ENCODE measurements around the gene SNX2. TPM values are rescaled to one million over a fixed set of nuclear protein-coding genes. Genes with fewer than 3 reads are reported as not detected.

The SNX2 gene
- total and polyA plus RNA-seq, 9 of the 15 experiments (the other 6 are each of a cell fraction or from before 2014, with no cell fraction given), result 35.2 to 86.0 (median 58.1) TPM

DNA sequence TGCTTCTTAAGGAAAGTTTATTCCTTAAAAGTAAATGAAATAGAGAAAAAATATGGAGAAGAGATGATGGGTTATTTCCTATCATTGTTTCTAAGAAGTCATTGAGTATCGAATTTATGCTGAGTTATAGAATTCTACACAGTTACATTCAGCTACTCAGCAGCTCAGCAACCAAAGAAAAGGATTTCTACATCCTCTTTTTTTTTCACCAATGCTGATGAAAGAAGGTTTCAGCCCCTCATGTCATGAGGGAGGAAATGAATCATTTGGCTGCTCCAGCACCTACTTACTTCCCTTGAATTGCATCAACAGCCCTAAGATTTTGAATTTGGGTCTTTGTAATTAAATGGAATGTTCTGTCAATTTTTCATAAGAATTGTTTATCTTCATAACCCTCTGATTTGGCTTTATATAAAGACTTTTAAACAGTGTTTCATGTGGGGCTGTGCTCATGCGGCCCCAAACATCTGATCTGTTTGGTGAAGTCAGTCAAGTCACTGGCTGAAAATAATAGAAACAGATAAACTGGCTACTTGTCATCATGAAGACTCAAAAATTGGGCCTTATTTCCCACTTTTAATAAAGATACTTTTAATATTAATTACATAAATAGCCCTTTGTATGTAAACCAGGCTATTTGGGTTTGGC lies 18.5 kb upstream of the SNX2 start:
- Histone ChIP-seq H3K9me3 (replicated peaks; ENCODE audit: control insufficient read depth, insufficient read depth, low read depth, low read length) (no peaks in the 10 kb centered on the region), H3K4me2 (ENCODE audit: insufficient read depth, low read length) (no peak overlapping the region), H3K27ac (ENCODE audit: extremely low read depth, low read depth, low read length) (no peak overlapping the region), H4K20me1 (replicated peaks; ENCODE audit: control insufficient read depth, insufficient read depth, low read length) (no peaks in the 10 kb centered on the region), H3K36me3 (ENCODE audit: control insufficient read depth, insufficient read depth, low read length) (no peaks in the 10 kb centered on the region), H3K27me3 (ENCODE audit: control insufficient read depth in 2 of 2, insufficient read depth in 2 of 2, low read length in 2 of 2) (peaks cover 0 to under 1% of the 10 kb centered on the region in 2 experiments; a peak in 1 of 5 replicates), H3K4me1 (replicated peaks in 1 of 2; ENCODE audit: control insufficient read depth in 2 of 2, insufficient read depth in 2 of 2, low read length in 2 of 2) (no peaks in the 10 kb centered on the region), H3K9me1 (ENCODE audit: control insufficient read depth, insufficient read depth, low read length) (no peaks in the 10 kb centered on the region), H3K4me3 (no peak overlapping the region), H3K79me2 (ENCODE audit: control insufficient read depth, insufficient read depth, low read length) (no peaks in the 10 kb centered on the region), H3K9ac (ENCODE audit: insufficient read depth in 1 of 2, low read depth in 2 of 2, low read length in 2 of 2) (no peak overlapping the region), H2AFZ (ENCODE audit: low read depth, low read length) (peak overlapping the region; percentile 23; the same call in 1 of the 2 replicates)
- POLR2A ChIA-PET, result no interaction called here
- WGBS (ENCODE audit: insufficient coverage, low coverage, missing lambda C conversion rate), result 33% methylated on average over 2 of the region's 2 CpGs
- ATAC-seq (no peak), FAIRE-seq (no peak), DNase-seq (ENCODE audit: extremely low read depth in 1 of 4, low spot score in 3 of 4) (no peak)
- CTCF ChIA-PET (ENCODE audit: low intra/inter-chr PET ratio), result no interaction called here
- intact Hi-C loops (cut with micrococcal nuclease) (no loop called here), in situ Hi-C loops (cut with MboI) (no loop called here)
- BruUV-seq (replicated peaks), result no TSS peak
- peak; percentile 21; the same call in 1 of the 2 replicates for TF ChIP-seq BACH1 (tag; IDR thresholded peaks at IDR 0.05)
- no peak for TF ChIP-seq NUFIP1 (IDR thresholded peaks at IDR 0.05; ENCODE audit: partially characterized antibody)
- no peak for TF ChIP-seq MTA2 (IDR thresholded peaks at IDR 0.05; ENCODE audit: low read depth)
- no peak for TF ChIP-seq ZNF79 (CRISPR knock-in tag; IDR thresholded peaks at IDR 0.05; ENCODE audit: low read depth)
- no peak for TF ChIP-seq TAF7 (tag; IDR thresholded peaks at IDR 0.05)
- TF ChIP-seq FOSL1 (tag; conservative IDR thresholded peaks at IDR 0.05), result peak; percentile 81
- no peak for TF ChIP-seq ZNF324 (CRISPR knock-in tag; IDR thresholded peaks at IDR 0.05)
- no peak for TF ChIP-seq ZNF76 (CRISPR knock-in tag; IDR thresholded peaks at IDR 0.05; ENCODE audit: borderline replicate concordance)
- TF ChIP-seq PTBP1 (IDR thresholded peaks at IDR 0.05; ENCODE audit: low read depth, low read length), result no peak
- TF ChIP-seq ZNF316 (IDR thresholded peaks at IDR 0.05), result peak; percentile 60
- TF ChIP-seq, protein P1, sequence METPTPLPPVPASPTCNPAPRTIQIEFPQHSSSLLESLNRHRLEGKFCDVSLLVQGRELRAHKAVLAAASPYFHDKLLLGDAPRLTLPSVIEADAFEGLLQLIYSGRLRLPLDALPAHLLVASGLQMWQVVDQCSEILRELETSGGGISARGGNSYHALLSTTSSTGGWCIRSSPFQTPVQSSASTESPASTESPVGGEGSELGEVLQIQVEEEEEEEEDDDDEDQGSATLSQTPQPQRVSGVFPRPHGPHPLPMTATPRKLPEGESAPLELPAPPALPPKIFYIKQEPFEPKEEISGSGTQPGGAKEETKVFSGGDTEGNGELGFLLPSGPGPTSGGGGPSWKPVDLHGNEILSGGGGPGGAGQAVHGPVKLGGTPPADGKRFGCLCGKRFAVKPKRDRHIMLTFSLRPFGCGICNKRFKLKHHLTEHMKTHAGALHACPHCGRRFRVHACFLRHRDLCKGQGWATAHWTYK (CRISPR knock-in tag; IDR thresholded peaks at IDR 0.05), result no peak
- no peak for TF ChIP-seq ZNF644 (tag; IDR thresholded peaks at IDR 0.05; ENCODE audit: low read depth)
- TF ChIP-seq KDM5B (IDR thresholded peaks at IDR 0.05; ENCODE audit: insufficient replicate concordance, low read depth, low read length), result no peak
- peak; percentile 28; the same call in 1 of the 2 replicates for TF ChIP-seq JUND (IDR thresholded peaks at IDR 0.05; ENCODE audit: borderline replicate concordance, low read depth, low read length)
- TF ChIP-seq JUND (tag; IDR thresholded peaks at IDR 0.05; ENCODE audit: borderline replicate concordance, low read depth, low read length), result no peak
- no peak for TF ChIP-seq HNRNPUL1 (IDR thresholded peaks at IDR 0.05; ENCODE audit: low read length)
- TF ChIP-seq ZNF197 (CRISPR knock-in tag; IDR thresholded peaks at IDR 0.05; ENCODE audit: low read depth), result no peak
- TF ChIP-seq CLOCK (CRISPR knock-in tag; IDR thresholded peaks at IDR 0.05; ENCODE audit: borderline replicate concordance), result no peak
- TF ChIP-seq C11orf30 (IDR thresholded peaks at IDR 0.05; ENCODE audit: low read depth), result peak; percentile 55; the same call in 1 of the 2 replicates
- TF ChIP-seq RFX1 (IDR thresholded peaks at IDR 0.05), result no peak
- no peak for TF ChIP-seq RBM15 (IDR thresholded peaks at IDR 0.05; ENCODE audit: insufficient read depth, low read length)
- TF ChIP-seq STAT5B (CRISPR knock-in tag; IDR thresholded peaks at IDR 0.05), result no peak

All from K562 (cell line).